GM10266 (cell line): ENCODE results near the gene ZFPM1.
A peak's percentile ranks its signal among the peaks of the same experiment; 100 is the strongest.

Experiments used
- DNase-seq: peaks from one replicate; pipeline ENCODE4 v3.0.0; 2012; ENCODE audit errors: extremely low spot score
- TF ChIP-seq, protein P1 (sequence below): IDR thresholded peaks from 2 replicates; pipeline ENCODE4 v1.5.1; 2012; ENCODE audit warnings: mild to moderate bottlenecking, low read depth; ENCODE audit not compliant: control insufficient read depth, insufficient read depth; ENCODE audit errors: missing control alignments

Gene ZFPM1

DNA sequence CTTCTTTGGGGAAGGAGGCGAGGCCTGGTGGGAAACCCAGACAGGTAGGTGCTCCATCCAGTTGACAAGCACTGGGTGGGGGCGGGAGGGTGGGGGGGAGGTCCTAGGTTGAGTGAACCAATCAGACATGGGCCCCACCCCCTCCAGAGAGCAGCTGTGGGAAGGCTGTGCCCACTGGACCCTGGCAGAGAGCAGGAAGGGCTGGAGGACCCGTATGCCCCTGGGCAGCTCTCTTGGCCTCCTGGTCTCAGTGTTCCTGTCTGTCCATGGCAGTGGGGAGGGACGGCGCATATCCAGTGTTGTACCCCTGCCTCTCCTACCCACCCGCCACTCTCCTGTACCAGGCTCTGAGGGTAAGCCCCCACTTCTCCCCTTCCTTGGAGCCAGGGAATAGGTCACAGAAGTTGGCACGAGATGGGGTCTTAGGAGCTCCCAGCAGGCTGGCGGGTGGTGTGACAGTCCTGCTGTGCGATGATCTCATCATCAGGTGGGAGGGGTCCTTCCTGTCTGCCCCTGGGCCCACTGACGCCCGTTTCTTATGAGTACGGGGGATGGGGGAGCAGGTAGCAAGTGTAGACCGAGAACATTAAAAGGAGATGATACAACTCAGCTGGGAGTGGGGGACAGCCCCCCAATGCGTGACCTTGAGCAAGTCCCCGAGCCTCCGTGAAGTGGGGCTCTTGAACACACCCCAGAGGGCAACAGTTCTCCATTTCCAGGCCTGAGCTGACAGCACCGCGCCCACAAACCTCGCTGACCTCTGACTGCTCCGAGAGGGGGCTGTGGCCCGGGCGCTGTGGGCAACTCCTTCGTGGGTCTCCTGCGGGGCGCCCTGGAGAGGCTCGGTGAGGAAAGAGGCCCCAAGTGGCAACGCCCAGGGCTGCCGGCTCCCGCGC lies 1.2 kb upstream of the ZFPM1 start:
- TF ChIP-seq, protein P1, sequence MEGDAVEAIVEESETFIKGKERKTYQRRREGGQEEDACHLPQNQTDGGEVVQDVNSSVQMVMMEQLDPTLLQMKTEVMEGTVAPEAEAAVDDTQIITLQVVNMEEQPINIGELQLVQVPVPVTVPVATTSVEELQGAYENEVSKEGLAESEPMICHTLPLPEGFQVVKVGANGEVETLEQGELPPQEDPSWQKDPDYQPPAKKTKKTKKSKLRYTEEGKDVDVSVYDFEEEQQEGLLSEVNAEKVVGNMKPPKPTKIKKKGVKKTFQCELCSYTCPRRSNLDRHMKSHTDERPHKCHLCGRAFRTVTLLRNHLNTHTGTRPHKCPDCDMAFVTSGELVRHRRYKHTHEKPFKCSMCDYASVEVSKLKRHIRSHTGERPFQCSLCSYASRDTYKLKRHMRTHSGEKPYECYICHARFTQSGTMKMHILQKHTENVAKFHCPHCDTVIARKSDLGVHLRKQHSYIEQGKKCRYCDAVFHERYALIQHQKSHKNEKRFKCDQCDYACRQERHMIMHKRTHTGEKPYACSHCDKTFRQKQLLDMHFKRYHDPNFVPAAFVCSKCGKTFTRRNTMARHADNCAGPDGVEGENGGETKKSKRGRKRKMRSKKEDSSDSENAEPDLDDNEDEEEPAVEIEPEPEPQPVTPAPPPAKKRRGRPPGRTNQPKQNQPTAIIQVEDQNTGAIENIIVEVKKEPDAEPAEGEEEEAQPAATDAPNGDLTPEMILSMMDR, result no peak
- no peak for DNase-seq

DNA sequence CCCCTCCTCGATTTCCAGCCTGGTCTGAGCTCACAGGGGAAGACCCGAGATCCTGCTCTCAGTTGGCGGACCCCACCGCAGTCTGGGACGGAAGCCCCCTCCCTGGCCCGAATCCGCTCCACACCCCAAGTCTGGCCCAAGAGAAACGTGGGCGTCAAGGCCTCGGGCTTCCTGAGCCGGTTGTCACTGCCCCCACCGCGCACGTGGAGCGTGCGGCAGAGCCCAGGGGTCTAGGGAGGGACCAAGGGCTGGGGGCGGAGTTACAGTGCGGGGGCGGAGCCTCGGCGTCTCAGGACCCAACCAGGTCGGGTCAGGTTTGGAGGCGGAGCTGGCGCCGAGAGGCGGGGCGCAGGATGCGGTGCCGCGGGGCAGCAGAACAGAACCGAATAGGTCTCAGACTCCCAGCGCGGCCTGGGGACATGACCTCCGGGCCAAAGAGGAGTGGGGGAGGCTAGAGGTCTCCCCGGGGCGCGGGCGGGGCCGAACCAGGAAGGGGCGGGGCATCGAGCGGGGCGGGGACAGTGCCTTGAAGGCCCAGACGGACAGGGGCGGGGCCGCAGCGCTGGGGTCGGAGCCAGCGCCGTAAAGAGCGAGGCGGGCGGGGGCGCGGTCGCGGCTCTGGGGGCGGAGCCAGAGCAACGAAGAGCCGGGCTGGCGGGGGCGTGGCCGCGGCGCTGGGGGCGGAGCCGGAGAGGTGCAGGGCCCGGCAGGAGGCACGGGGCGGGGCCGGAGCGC lies 431 bp upstream of the ZFPM1 start:
- TF ChIP-seq, protein P1, result no peak
- DNase-seq, result peak; percentile 100

- TF ChIP-seq, protein P1, result no peak
- DNase-seq, result no peak
Observed at GRCh38 chr16:88453611-88454522, 787 bp downstream of the ZFPM1 start.

DNA sequence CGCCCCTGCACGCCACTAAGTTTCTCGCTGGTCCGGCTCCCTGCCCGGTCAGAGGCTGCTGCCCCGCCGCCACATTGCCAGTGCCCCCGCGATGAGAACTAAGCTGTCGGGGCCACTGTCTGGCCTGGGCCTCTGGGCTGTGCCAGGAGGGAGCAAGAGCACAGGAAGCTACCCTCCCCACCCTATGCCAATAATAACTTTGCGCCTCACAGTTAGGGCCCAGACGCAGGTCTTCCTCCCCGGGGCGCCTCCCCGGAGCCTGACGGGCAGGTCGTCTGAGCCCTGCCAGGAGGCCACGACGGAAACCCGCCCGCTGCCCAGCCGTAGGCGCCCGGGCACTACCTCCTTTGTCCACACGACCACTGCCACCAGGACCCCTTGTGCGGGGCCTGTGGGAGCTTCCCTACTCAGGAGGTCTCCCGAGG lies 1.5 kb downstream of the ZFPM1 start:
- TF ChIP-seq, protein P1, result no peak
- no peak for DNase-seq

DNA sequence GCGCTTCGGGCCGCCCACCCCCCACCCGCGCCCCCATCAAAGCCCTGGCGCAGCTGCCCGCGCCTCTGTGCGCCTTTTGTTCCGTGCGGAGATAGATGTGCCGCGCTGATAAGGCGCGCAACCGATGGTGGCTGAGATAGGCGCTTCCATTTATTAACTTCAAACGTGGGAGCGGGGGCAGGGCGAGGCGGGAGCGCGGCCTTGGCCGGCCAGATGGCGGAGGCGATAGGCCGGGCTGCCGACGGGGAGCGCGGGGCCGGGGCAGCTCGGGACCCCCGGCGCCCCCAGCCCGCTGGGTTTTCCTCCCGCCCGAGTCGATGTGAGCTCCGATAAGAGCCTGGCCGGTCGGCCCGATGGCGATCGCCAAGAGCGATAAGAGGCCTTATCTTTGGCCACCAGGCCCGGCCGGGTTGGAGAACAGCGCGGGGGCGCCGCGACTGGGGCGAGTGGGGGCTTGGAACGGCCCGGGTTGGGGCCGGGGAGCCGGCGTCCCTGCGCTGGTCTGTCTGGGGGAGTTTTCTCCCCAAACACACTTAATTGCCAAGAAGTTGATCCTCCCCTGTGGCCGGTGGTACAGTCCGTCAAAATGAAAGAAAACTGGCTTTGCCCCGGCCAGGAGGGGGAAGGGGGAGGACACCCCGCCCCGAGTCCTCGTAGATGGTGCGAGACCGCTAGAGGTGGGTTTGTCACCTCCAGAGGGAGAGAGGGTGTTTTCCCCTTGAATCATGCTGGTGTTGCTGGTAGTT lies 2.7 kb downstream of the ZFPM1 start:
- peak; percentile 93 for DNase-seq
- TF ChIP-seq, protein P1, result no peak
